PFSK-1 (cell line): ENCODE results near the gene OSER1.

Experiments used
- FOXP2 ChIP-seq: optimal IDR thresholded peaks from 2 replicates; pipeline ENCODE3; 2011; ENCODE audit warnings: borderline replicate concordance, control low read depth, inconsistent platforms; ENCODE audit not compliant: insufficient read depth; ENCODE audit errors: extremely low read length, extremely low read depth
- POLR2AphosphoS5 ChIP-seq: IDR thresholded peaks from 2 replicates; pipeline ENCODE4 v1.6.1; 2012; ENCODE audit warnings: low read depth, mild to moderate bottlenecking, control low read depth, low read length, moderate library complexity
- REST ChIP-seq, 2 experiments: IDR thresholded peaks; 2 replicates each; pipeline versions ENCODE4 v1.6.1 to v1.8.0; 2011 to 2012; ENCODE audit warnings: low read depth in 2 of 2, low read length in 2 of 2, control low read depth in 1 of 2, inconsistent platforms in 1 of 2, mild to moderate bottlenecking in 1 of 2, moderate library complexity in 1 of 2; ENCODE audit not compliant: insufficient read depth in 1 of 2
- SIN3A ChIP-seq: IDR thresholded peaks from 2 replicates; pipeline ENCODE4 v1.6.1; 2012; ENCODE audit warnings: mild to moderate bottlenecking, low read length, moderate library complexity, borderline replicate concordance; ENCODE audit not compliant: insufficient read depth
- TAF1 ChIP-seq: IDR thresholded peaks from 2 replicates; pipeline ENCODE4 v1.6.1; 2012; ENCODE audit warnings: low read length, control low read depth, borderline replicate concordance; ENCODE audit not compliant: insufficient read depth

The OSER1 gene

GRCh38 chr20:44234566-44235317, 24.2 kb upstream of the OSER1 start:
- TF ChIP-seq REST (IDR thresholded peaks at IDR 0.05; ENCODE audit: insufficient read depth in 1 of 2, low read depth in 2 of 2, low read length in 2 of 2) (no peak), TAF1 (no peak), FOXP2 (no peak), SIN3A (no peak), POLR2AphosphoS5 (no peak)

GRCh38 chr20:44233436-44234016, 23.0 kb upstream of the OSER1 start:
- no peak for TF ChIP-seq POLR2AphosphoS5
- no peak for TF ChIP-seq REST (IDR thresholded peaks at IDR 0.05; ENCODE audit: insufficient read depth in 1 of 2, low read depth in 2 of 2, low read length in 2 of 2)
- TF ChIP-seq TAF1 = no peak
- no peak for TF ChIP-seq SIN3A
- no peak for TF ChIP-seq FOXP2

GRCh38 chr20:44231713-44232468, 21.3 kb upstream of the OSER1 start:
- TF ChIP-seq REST (IDR thresholded peaks at IDR 0.05; ENCODE audit: insufficient read depth in 1 of 2, low read depth in 2 of 2, low read length in 2 of 2) (no peak), FOXP2 (no peak), POLR2AphosphoS5 (no peak), TAF1 (no peak), SIN3A (no peak)

DNA sequence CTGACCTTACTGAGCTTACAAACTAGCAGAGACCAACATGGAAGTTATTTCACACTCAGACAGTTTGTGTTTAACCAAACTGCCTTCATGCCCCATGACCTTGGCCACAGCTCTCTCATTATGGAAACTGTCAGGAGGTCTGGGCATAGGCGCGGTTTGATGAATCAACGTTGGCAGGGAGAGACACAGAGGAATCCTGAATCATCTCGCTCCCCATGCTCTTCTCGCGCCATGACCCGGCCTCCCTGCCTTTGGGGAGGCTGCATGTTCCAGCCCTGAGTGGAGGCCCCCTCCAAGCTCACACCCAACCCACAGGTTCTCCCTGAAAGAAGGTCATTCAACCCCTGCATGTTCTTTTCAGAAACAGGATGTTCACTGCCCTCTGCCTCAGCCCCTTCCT, 20.6 kb upstream of the OSER1 start:
- TF ChIP-seq SIN3A = no peak
- no peak for TF ChIP-seq FOXP2
- TF ChIP-seq TAF1 = no peak
- TF ChIP-seq POLR2AphosphoS5 = no peak
- no peak for TF ChIP-seq REST (IDR thresholded peaks at IDR 0.05; ENCODE audit: insufficient read depth in 1 of 2, low read depth in 2 of 2, low read length in 2 of 2)
